Eye (tissue), 1 donor: Measurements from ENCODE around the gene TRERF1.
A peak's percentile ranks its signal among the peaks of the same experiment; 100 is the strongest.
"Not testable (repeated sequence)": the region's sequence is repeated elsewhere in the genome, so short reads cannot be mapped to it uniquely, and the experiment has no call there.

Source experiments
- DNase-seq: peaks from one replicate; pipeline ENCODE4 v3.0.0-alpha.2; 2015

The TRERF1 gene

GRCh38 chr6:42335896-42336295 is 115.8 kb downstream of the TRERF1 start:
- no peak for DNase-seq

DNA sequence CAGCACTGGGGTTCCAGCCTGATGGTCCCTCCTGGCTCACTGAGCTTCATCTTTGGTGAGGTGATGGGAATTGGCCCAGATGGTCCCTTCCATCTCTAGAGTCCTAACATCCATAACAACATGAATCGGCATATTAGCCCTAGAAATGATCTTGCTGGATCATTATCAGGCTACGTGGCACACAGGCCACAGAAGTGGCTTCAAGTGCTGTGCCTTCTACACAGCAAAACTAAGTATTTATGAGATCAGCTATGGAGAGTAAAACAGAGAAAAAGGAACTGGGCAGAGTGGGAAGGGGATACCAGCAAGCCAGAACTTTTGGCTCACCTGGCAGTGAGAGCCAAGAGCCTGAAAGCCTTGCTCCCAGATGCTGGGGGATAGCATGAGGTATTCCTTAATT is 116.9 kb downstream of the TRERF1 start:
- DNase-seq, result no peak

GRCh38 chr6:42333612-42334011 is 118.1 kb downstream of the TRERF1 start:
- DNase-seq, result no peak

GRCh38 chr6:42332916-42333315 is 118.8 kb downstream of the TRERF1 start:
- no peak for DNase-seq

DNA sequence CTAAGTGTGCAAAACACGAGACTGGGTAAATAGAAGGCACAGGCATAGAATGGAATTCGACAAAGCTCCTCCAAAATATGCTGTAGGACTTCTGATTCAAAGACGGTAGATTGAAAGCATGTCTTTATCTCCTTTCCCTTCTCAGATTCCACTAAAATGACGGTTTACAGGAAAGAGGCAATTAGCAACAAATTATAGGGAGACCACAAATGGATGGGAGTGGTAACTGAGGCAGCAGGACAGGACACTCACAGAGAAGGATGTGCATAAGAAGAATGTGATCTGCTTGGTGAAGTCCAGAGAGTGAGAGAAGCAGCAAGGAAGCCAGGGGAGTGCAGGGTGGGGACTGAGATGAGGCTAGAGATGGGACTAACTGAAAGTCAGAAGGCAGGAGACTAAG is 120.7 kb downstream of the TRERF1 start:
- no peak for DNase-seq

DNA sequence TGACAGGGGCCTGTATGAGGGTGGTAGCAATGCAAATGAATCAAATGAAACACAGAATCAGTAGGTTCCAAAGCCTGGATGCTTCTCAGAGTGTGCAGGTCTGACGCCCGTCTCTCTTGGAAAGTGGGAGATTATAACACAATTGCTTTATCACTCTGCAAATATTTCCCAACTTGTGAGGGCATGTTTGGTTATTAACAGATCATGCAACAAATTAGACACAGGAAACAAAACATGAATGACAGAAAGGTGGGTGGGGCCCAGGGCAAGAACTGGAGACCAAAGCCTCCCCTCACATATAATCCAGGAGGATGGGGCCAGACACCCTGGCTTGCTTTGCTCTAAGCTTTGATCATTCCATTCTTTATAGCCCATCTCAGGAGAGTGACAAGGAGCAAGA is 125.5 kb downstream of the TRERF1 start:
- DNase-seq, result no peak

- not testable (repeated sequence) for DNase-seq
Observed at GRCh38 chr6:42324656-42325324, 126.9 kb downstream of the TRERF1 start.

DNA sequence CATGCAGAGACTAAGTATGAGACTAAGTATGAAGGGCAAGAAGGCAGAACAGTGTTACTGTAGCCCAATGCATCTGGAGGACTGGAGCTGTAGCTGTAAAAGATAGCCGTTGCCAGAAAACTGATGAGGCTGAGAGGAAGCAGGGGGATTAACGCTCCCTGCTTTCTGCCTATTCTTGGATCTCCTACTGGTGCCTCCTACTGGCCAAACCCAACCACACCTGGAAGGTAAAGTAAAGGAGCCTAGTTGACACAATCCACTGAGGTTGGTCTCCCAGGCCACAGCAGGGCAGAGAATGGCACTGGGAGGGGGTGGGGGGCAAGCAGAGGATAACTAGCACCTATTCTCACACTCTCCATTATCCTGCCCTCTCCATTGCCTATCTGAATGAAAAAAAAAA is 129.1 kb downstream of the TRERF1 start:
- no peak for DNase-seq

DNA sequence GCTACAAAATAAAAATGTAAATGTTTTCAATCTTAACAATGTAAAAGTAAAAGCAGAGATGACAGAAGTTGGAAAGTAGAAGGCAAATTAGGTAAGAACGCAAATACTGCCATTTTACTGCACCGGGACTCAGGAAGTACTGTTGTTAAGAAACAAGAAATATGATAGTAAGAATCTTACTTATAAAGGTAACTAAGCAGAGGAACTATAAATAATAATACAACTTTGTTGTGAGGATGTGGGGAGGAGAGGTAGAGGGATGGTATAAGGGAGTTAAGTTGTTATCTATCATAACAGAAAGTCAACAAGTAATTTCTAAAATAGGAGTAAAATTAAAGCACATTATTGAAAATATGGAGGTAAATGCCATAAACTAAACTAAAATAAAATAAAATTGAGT is 129.8 kb downstream of the TRERF1 start:
- no peak for DNase-seq

GRCh38 chr6:42320762-42321161 is 131.0 kb downstream of the TRERF1 start:
- DNase-seq, result no peak

GRCh38 chr6:42318480-42318879 is 133.2 kb downstream of the TRERF1 start:
- no peak for DNase-seq

GRCh38 chr6:42316981-42317380 is 134.7 kb downstream of the TRERF1 start:
- DNase-seq, result no peak

GRCh38 chr6:42315991-42316970 is 135.4 kb downstream of the TRERF1 start:
- DNase-seq, result no peak

GRCh38 chr6:42315259-42315990 is 136.3 kb downstream of the TRERF1 start:
- no peak for DNase-seq

- DNase-seq, result no peak
Observed at GRCh38 chr6:42314571-42315258, 137.0 kb downstream of the TRERF1 start.

DNA sequence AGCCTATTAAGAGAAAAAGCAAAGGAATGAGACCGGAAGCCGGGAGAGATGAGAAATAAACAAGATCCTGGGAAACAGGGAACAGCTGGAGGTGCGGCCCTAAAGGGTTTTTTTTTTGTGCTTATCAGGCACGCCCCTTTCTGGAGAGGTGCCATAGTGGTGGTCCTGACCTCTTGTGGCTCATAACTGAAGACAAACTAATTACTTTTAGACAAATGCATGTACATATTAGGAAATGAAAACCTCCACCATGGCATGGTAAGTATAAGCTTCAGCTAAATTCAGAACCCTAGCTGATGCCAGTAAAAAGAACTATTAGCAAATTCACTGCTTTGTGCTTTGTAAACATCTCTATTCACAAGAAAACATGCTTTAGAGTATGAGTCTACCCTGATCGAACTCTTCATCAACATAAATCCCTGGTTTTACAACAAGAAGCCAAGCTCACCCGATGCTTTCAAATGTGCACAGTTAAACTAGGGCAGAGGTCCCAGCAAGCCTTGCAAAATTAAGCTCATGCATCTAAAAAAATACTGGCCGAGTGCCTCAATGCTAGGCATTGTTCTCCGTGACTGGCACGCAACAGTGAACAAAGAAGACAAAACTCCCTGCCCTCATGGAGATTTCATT is 137.7 kb downstream of the TRERF1 start:
- DNase-seq, result no peak

DNA sequence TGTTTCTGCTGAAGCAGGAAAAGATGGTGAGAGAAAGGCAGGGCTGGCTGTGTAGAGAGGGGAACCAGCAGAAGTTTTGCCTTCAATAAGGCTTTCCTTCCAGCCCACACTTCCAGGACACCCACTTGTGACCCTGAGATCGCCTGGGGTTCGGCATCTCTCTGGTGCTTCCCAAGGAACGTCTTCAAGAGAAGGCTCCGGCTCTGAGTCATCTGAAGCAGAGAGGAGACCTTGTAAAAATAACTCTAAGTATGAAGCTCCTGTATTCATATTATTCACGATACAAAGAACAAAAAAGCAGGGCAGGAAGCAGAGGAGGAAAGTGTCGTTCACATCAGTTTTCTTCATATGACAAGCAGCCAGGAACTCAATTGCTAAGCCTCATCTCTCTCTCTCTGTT is 138.7 kb downstream of the TRERF1 start:
- DNase-seq, result no peak

GRCh38 chr6:42307141-42307470 is 144.6 kb downstream of the TRERF1 start:
- DNase-seq, result no peak

DNA sequence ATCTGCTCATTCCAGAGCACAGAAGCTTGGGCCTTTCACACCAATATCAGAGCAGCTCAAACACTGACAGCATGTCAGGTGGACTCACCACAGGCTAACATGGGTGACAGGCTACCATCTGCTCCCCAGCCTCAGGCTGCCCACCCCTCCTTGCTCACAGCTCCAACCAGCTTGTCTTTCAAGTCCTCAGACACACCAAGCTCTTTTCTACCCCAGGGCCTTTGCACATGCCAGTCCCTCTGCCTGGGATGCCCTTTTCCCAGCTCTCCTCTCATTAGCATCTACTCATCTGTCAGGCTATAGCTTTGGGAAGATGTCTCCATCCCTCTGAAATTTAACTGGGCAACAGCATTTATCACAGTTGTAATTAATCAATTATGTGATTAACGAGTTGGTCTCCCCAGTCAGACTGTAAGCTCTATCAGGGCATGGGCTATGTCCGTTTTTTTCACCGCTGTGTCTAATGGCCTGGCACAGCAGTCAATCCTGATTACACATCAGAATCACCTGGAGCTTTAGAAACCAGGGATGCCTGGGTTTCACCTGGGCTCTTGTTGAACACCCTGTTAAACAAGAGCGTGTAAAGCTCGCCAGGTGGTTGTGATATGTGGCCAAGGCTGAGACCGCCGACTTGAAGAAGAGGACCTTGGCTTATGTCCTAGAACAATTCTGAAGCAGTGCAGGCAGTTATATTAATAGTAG is 145.1 kb downstream of the TRERF1 start:
- DNase-seq, result no peak

DNA sequence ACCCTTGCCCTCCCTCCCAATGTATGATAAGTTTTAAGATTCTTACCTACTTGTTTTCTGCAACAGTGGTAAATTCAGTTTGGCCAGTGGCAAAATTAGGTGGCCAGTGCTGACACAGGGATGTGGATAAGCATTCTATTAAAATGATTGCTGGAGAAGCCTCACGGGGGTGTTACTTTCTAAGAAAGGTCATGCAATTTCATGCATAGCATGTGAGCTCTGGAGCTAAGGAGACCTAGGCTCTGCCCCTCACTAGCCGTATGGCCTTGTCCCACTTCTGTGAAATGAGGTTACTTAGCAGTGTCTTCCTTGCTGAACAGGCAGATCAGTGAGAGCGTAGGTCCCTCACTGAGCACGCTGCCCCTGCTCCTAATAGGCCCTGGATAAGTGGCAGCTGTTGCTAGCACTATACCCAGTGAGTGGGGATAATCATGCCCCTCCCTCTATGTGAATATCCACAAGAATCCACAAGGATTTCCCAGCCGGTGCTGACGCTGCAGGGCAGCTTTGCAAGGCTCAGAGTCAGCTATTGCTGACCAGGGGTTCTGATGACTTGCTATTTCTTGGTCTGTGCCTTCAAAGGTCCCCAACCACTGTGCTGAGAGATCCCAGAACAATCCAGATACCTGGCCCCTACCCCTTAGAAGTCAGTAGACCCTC is 147.5 kb downstream of the TRERF1 start:
- peak; percentile 58 for DNase-seq

GRCh38 chr6:42302411-42302810 is 149.3 kb downstream of the TRERF1 start:
- no peak for DNase-seq
